Measurements from ENCODE around the gene OGFOD1. TPM values are rescaled to one million over a fixed set of nuclear protein-coding genes. Genes with fewer than 3 reads are reported as not detected.

The OGFOD1 gene
- total and polyA plus RNA-seq, 2 donors (not counting 3 experiments of a cell fraction or from before 2014, with no cell fraction given) = 26.6 to 54.8 TPM

- no peak for FAIRE-seq
- POLR2A ChIA-PET = no interaction called here
- CTCF ChIA-PET = interaction anchor here (1.7 kb wide), 1 partner anchor 163 kb away, joined by 4 read pairs; no protein-coding TSS in a partner anchor
These were observed 13.3 kb upstream of the OGFOD1 start for GRCh38 chr16:56438038-56438437.

More at GRCh38 chr16:56438038-56438437, 13.3 kb upstream of the OGFOD1 start:
- dilution Hi-C loops (cut with MboI; ENCODE audit: extremely low pct_ligation_motif_present, low sequenced_read_pairs) (no loop called here), intact Hi-C loops (cut with micrococcal nuclease) (no loop called here)
- peaks cover 5% of the 10 kb centered on the region for H3K79me2 ChIP-seq (ENCODE audit: control insufficient read depth, insufficient read depth, low read length)
- no peaks in the 10 kb centered on the region for H4K20me1 ChIP-seq (replicated peaks; ENCODE audit: control insufficient read depth, extremely low read depth, insufficient read depth, low read length)
- H3K36me3 ChIP-seq (ENCODE audit: control insufficient read depth in 2 of 2, extremely low read depth in 1 of 2, insufficient read depth in 2 of 2, low read length in 2 of 2) = peaks cover 6 to 13% of the 10 kb centered on the region in 2 experiments
- no peak overlapping the region for H3K9ac ChIP-seq (replicated peaks; ENCODE audit: extremely low read depth, insufficient read depth, low read length)
- H3K4me3 ChIP-seq (replicated peaks in 1 of 3; ENCODE audit: insufficient read depth in 1 of 3, low read depth in 1 of 3, low read length in 3 of 3) = no peak overlapping the region
- TF ChIP-seq EZH2 (IDR thresholded peaks at IDR 0.05; ENCODE audit: borderline replicate concordance, low read depth, low read length, severe bottlenecking) (no peak), MYC (IDR thresholded peaks at IDR 0.05; ENCODE audit: low read depth, low read length) (no peak), FOS (IDR thresholded peaks at IDR 0.05; ENCODE audit: borderline replicate concordance, insufficient read depth, low read length) (no peak), POLR2A (IDR thresholded peaks at IDR 0.05; ENCODE audit: low read depth, low read length) (no peak), GATA2 (IDR thresholded peaks at IDR 0.05; ENCODE audit: insufficient read depth, insufficient read length, low read depth, low read length) (no peak), JUN (IDR thresholded peaks at IDR 0.05; ENCODE audit: borderline replicate concordance, insufficient read depth, insufficient read length, low read depth) (no peak), MAX (IDR thresholded peaks at IDR 0.05; ENCODE audit: insufficient read depth, insufficient read length) (no peak), POLR2AphosphoS5 (IDR thresholded peaks at IDR 0.05; ENCODE audit: insufficient read depth, low read depth, low read length) (no peak), CTCF (IDR thresholded peaks at IDR 0.05; ENCODE audit: extremely low read depth in 1 of 2, insufficient read depth in 1 of 2, low read depth in 1 of 2, low read length in 2 of 2) (no peak)
- no peaks in the 10 kb centered on the region for H3K27me3 ChIP-seq (ENCODE audit: control insufficient read depth in 2 of 2, insufficient read depth in 2 of 2, low read length in 2 of 2)
- H3K9me1 ChIP-seq (replicated peaks; ENCODE audit: control insufficient read depth, extremely low read depth, insufficient read depth, low read length) = no peaks in the 10 kb centered on the region
- no peak for DNase-seq (ENCODE audit: low read depth, low spot score)
- H3K27ac ChIP-seq (ENCODE audit: insufficient read depth, low read depth, low read length) = no peak overlapping the region
- no TSS peak for BruUV-seq (replicated peaks)
- no peak overlapping the region for H2AFZ ChIP-seq (ENCODE audit: low read depth, low read length)
- no peaks in the 10 kb centered on the region for H3K4me1 ChIP-seq (ENCODE audit: control insufficient read depth, extremely low read depth, insufficient read depth, low read length)
- no peaks in the 10 kb centered on the region for H3K9me3 ChIP-seq (replicated peaks; ENCODE audit: control insufficient read depth, insufficient read depth, low read length)
- no peak overlapping the region for H3K4me2 ChIP-seq (ENCODE audit: insufficient read depth, low read length)

All from endothelial cell of umbilical vein (primary cell).